ENCODE data around the gene EFCAB14.
"Not testable (repeated sequence)": the region's sequence is repeated elsewhere in the genome, so short reads cannot be mapped to it uniquely, and the experiment has no call there.

Gene EFCAB14

DNA sequence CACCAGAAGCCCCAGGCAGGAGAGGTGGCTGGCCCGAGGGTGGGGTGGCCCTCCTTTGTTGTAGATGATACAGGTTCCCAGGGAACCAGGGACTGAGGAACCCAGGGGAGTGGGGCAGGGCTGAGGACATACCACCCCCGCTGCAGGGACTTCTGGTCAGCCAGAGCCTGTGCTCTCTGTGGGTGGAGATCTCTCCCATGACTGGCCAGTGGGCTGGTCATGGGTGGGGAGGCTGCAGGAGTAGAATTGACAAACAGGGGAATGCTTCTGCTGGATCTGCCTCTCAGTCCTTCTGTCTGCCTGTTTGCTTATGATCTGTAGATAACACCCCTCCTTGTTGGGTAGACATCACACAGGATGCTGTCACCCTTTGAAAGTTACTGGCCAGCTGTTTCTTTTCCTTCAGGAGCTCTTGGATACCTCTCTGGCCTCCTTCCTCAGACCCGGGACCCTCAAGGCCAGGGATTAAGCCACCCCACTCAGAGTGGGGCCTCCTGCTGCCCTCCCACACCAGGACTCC, 2.8 kb upstream of the EFCAB14 start:
- DNase-seq: no peak

- no peak for DNase-seq
Measured at GRCh38 chr1:46721204-46721603, 2.3 kb upstream of the EFCAB14 start.

GRCh38 chr1:46720319-46720718, 1.4 kb upstream of the EFCAB14 start:
- DNase-seq: not testable (repeated sequence)

DNA sequence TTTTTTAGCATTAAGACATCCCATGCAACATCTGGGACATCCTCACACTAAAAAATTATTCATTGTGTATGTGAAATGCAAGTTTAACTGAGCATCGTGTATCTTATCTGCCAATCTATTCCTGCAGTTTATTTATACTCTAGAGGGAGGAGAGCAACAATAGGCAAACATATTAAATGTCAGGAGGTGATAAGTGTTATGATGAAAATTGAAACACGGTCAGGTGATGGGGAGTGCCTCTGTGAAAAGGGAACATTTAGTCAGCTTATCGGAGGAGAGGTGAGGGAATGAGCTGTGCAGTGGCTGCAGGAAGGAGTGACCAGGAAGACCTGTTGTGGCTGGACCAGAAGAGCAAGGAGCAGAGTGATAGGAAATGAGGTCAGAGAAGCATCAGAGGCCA, 775 bp upstream of the EFCAB14 start:
- DNase-seq: no peak

DNA sequence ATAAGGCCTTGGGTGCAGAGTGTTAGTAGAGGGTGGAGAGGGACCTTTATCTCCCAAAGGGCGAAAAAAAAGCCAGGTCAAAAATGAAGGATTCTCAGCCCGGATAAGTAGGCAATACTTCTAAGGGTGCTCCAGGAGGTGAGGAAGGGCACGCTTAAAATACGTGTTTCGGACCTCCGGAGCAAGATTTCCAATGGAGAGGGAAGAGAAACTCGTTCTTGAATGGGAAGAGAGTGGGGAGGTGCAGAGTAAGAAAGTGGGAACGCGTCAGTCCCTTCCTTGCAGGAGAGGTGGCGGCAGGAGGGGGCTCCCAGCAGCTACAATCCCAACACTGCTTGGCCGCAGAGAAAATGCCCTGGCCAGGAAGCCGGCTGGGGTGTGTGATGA, 581 bp downstream of the EFCAB14 start:
- DNase-seq: no peak

- DNase-seq: no peak
Measured at GRCh38 chr1:46717654-46718053, 1.3 kb downstream of the EFCAB14 start.

DNA sequence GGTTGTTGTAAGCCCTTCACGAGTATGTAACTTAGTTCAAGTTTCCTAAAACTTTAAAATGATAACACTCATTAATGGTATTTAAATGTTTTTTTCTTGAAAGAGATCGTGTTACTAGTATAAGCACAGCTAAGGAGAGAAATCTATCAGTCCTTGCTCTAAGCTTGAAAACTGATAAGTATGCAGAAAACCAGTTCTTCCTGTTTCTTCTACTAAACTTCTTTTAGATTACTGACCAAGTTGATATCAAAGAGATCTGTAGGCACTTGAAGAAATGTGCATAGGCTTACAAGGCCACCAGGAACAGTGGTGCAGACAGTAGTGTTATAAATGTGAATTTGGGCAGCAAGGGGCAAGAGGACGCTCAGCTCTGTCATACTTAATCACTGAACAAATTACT, 3.9 kb downstream of the EFCAB14 start:
- no peak for DNase-seq

- no peak for DNase-seq
Measured at GRCh38 chr1:46708121-46708520, 10.8 kb downstream of the EFCAB14 start.

DNA sequence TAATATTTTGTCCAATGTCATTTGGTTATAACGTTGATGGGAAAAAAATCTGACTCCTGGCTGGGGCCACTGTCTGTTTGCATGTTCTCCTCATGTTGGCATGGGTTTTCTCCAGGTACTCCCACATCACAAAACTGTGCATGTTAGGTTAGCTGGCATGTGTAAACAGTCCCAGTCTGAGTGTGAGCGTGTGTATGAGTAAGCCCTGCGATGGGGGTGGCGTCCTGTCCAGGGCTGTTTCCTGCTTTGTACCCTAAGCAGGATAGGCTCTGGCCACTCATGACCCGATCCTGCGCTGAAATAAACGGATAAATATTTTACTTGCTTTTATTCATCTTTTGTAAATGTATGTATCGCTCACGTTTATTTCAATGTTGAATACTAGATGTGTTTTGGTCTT, 13.5 kb downstream of the EFCAB14 start:
- DNase-seq: no peak

GRCh38 chr1:46703927-46704641, 14.8 kb downstream of the EFCAB14 start:
- no peak for DNase-seq

DNA sequence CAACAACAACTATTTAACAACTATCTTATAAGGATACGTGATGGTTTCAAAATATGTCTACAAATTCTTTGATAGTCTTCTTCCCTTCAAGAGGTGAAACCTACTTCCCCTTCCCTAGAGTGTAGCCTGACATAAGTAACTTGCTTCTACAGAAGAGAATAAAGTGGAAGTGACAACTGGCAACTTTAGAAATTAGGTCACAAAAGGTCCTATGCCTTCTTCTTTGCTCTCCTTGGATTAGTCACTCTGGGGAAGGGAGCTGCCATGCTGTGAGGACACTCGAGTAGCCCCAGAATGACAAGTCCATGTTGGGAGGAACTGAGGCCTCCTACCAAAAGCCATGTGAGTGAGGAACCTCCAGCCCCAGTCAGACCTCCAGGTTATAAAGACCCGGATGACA, 19.2 kb downstream of the EFCAB14 start:
- no peak for DNase-seq

DNA sequence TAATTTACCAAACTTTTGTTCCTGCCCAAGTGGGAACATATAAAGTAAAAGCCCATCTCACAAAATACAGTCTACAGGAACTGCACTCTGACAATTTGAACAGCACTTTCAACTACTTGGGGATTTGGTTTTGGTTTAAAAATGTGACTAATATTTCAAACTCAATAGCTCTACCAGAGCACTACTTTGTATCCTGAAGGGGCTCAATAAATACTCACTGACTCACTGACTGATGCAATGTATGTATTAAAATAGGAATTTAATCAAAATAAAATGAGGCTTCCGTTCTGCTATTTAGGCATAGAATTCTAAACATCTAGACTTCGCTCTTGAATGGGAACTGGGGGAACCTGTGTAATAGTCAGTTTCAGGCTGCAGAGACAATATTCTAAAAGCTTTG, 21.9 kb downstream of the EFCAB14 start:
- DNase-seq: no peak

DNA sequence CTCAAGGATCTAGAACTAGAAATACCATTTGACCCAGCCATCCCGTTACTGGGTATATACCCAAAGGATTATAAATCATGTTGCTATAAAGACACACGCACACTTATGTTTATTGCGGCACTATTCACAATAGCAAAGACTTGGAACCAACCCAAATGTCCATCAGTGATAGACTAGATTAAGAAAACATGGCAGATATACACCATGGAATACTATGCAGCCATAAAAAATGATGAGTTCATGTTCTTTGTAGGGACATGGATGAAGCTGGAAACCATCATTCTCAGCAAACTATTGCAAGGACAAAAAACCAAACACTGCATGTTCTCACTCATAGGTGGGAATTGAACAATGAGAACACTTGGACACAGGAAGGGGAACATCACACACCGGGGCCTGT, 24.2 kb downstream of the EFCAB14 start:
- not testable (repeated sequence) for DNase-seq

GRCh38 chr1:46692811-46693770, 25.8 kb downstream of the EFCAB14 start:
- no peak for DNase-seq

DNA sequence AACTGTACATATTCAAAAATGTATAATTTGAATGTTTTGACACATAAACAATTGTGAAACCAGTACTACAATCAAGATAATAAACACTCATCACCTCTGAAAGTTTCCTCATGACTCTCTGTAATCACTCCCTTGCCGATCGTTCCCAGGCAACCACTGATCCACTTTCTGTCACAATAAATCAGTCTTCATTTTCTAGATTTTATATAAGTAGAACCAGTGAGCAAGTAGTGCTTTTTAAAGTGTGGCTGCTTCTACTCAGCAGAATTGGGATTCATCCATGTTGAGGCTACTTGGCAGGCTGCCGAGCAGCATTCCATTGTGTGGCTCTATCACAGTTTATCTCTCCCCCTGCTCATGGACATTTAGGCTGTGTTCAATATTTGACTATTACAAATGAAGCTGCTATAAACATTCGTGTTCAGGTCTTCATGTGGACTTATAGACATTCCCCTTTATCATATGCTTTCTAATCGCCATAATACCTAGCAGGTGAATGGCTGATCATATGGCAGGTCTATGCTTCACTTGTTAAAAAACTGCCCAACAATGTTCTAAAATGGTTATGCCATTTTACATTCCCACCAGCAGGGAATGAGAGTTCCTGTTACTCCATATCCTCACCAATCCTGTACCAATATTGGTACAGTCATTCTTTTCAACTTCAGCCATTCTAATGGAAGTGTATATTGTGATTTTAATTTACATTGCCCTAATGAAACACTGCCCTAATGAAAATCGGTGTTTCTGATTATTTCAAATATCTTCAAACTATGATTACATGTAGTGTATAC, 26.7 kb downstream of the EFCAB14 start:
- no peak for DNase-seq

GRCh38 chr1:46690931-46691421, 27.9 kb downstream of the EFCAB14 start:
- no peak for DNase-seq

- no peak for DNase-seq
Measured at GRCh38 chr1:46689897-46690296, 29.0 kb downstream of the EFCAB14 start.

DNA sequence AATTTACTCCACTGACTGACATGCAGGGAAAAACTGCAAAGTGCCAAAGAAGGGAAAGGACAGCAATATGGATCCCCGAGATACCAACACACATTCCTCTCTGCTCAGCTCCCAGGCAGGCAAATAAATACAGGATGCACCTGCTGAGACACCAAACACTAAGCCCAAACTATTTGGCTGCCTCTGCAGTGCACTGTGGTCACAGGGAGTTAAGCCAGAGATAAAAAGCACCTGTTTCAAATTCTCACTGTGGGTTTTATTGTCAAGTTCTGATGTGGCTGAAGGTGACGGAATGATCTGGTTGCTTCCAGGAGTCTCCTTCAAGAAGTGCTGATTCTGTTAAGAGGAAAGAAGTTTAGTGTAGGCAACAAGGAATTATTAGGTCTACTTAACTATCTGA, 29.6 kb downstream of the EFCAB14 start:
- no peak for DNase-seq

DNA sequence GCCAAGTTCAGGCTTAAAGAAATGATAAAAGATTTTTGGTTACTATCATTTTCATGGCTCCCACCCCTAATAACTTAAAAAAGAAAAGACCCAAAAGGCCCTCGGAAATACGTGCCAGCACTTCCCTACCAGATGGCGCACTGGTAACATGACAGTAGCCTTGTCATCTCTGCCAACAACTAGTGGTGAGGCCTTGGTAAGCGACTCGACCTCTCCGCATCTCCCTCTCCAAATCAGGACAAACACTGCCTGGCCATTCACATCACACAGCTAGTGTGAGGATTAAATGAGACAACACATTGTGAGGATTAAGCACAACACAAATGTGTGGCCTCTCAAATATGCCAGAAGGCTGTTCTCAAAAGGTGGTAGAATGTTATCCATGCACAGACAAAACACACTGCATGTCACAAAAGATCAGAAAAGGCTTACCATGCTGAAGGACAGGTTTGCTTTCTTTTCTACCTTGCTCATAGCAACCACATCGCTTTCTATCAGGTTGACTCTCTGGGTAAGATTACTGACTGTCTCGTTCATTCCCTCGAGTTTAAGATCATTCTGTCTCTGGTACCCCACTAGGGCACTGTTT, 30.9 kb downstream of the EFCAB14 start:
- DNase-seq: no peak

DNA sequence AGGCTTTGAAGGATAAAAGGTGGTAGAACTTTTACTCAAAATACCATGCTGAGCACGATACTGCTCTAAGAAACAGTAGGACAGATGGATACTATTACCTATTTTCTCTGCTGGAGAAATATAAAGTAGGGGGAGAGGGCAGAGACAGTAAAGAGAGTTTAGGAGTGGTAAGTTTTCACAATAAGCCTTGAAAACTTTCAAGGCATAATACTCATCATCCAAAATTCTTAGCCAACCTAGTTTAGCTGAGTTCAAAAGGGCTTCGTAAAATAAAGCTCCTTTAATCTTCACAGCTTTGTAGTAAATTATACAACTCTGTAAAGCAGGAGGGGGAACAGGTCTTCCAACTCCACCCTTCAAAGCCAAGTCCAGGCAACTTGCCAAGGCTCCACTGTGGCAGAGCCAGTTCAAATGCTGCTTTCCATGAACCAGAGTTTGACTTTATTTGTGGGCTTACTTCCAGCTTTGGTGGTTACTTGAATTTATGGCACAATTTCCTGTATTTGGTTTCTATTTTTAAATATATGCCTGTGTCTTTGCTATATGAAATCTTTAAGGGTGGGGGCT, 31.7 kb downstream of the EFCAB14 start:
- peak; percentile 14 for DNase-seq

GRCh38 chr1:46686255-46686654, 32.7 kb downstream of the EFCAB14 start:
- DNase-seq: no peak

DNA sequence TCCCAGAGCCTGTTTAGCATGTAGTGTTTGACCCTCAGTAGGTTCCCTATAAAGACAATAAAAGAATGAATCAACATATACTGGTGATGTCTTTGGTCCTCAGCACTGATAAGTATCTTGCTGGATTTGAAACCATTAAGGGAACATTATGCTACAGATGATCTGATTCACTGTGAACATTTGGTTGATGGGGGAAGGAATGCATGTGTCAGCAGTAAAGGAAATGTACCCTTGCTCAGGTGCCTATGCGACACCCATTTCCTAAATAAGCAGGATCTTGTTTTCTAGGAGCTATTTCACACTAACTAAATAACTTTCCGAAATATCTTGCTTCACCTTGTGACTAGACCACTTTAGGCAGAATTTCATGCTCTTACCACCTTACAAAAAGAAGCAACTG, 34.2 kb downstream of the EFCAB14 start:
- DNase-seq: no peak

Measured in NCI-H345 (cell line).